Measurements from ENCODE around the gene CCDC78.
A peak's percentile ranks its signal among the peaks of the same experiment; 100 is the strongest.

The CCDC78 gene

GRCh38 chr16:760545-761343 lies 34.5 kb upstream of the CCDC78 start, which contains the start of gene MSLN:
Gene MSLN, plus strand, starts transcription at chr16:760734. Its CDS starts 1,947 bp downstream, at chr16:762681.
- H3K4me1 ChIP-seq (ENCODE audit: insufficient read depth, poor library complexity, severe bottlenecking), result peaks cover 28% of the 10 kb centered on the region
- no peak for TF ChIP-seq CTCF (IDR thresholded peaks at IDR 0.05; ENCODE audit: poor library complexity, severe bottlenecking)
- no peaks in the 10 kb centered on the region for H3K27me3 ChIP-seq (ENCODE audit: insufficient read depth, poor library complexity, severe bottlenecking)
- H3K36me3 ChIP-seq (ENCODE audit: low read depth), result no peaks in the 10 kb centered on the region
- H3K27ac ChIP-seq (ENCODE audit: poor library complexity, severe bottlenecking), result peak within 1 kb of the TSS; percentile 48
- H3K4me3 ChIP-seq (ENCODE audit: severe bottlenecking), result no peak within 1 kb of the TSS
- DNase-seq (ENCODE audit: low spot score) (peak; percentile 88), ATAC-seq (ENCODE audit: low read depth) (peak; percentile 75)
- no peaks in the 10 kb centered on the region for H3K9me3 ChIP-seq (ENCODE audit: severe bottlenecking)

GRCh38 chr16:760065-760464 lies 33.8 kb upstream of the CCDC78 start:
- Histone ChIP-seq H3K4me3 (ENCODE audit: severe bottlenecking) (no peak overlapping the region), H3K27ac (ENCODE audit: poor library complexity, severe bottlenecking) (peak overlapping the region; percentile 48), H3K27me3 (ENCODE audit: insufficient read depth, poor library complexity, severe bottlenecking) (no peaks in the 10 kb centered on the region), H3K36me3 (ENCODE audit: low read depth) (no peaks in the 10 kb centered on the region), H3K9me3 (ENCODE audit: severe bottlenecking) (no peaks in the 10 kb centered on the region), H3K4me1 (ENCODE audit: insufficient read depth, poor library complexity, severe bottlenecking) (peaks cover 28% of the 10 kb centered on the region)
- ATAC-seq (ENCODE audit: low read depth), result peak; percentile 2; the same call in 1 of the 3 replicates
- DNase-seq (ENCODE audit: low spot score), result peak; percentile 74
- TF ChIP-seq CTCF (IDR thresholded peaks at IDR 0.05; ENCODE audit: poor library complexity, severe bottlenecking), result no peak

- Histone ChIP-seq H3K27me3 (ENCODE audit: insufficient read depth, poor library complexity, severe bottlenecking) (no peaks in the 10 kb centered on the region), H3K36me3 (ENCODE audit: low read depth) (no peaks in the 10 kb centered on the region), H3K4me3 (ENCODE audit: severe bottlenecking) (no peak overlapping the region), H3K27ac (ENCODE audit: poor library complexity, severe bottlenecking) (peak overlapping the region; percentile 48), H3K4me1 (ENCODE audit: insufficient read depth, poor library complexity, severe bottlenecking) (peaks cover 34% of the 10 kb centered on the region), H3K9me3 (ENCODE audit: severe bottlenecking) (no peaks in the 10 kb centered on the region)
- peak; percentile 73 for DNase-seq (ENCODE audit: low spot score)
- no peak for TF ChIP-seq CTCF (IDR thresholded peaks at IDR 0.05; ENCODE audit: poor library complexity, severe bottlenecking)
- ATAC-seq (ENCODE audit: low read depth), result peak; percentile 6; the same call in 1 of the 3 replicates
These were observed 33.1 kb upstream of the CCDC78 start for GRCh38 chr16:759110-759910.

DNA sequence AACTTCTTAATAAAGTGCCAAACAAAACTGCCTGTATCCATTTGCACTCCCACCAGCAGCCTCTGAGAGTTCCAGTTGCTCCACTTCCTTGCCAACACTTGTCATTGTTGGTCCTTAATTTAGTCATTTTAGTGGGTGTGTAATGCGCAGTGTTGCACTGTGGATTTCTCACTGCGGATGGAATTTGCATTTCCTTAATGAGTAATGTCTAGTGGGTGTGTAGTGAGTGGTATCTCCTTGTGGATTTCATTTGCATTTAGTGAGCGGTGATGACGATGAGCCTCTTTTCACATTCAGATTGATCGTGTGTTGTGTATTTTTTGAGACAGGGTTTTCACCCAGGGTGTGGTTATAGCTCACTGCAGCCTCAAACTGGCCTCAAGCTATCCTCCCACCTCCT lies 30.2 kb upstream of the CCDC78 start:
- H3K27me3 ChIP-seq (ENCODE audit: insufficient read depth, poor library complexity, severe bottlenecking), result no peaks in the 10 kb centered on the region

More for the DNA sequence above, 30.2 kb upstream of the CCDC78 start:
- Histone ChIP-seq H3K27ac (ENCODE audit: poor library complexity, severe bottlenecking) (no peak overlapping the region), H3K4me1 (ENCODE audit: insufficient read depth, poor library complexity, severe bottlenecking) (peaks cover 33% of the 10 kb centered on the region), H3K9me3 (ENCODE audit: severe bottlenecking) (no peaks in the 10 kb centered on the region), H3K4me3 (ENCODE audit: severe bottlenecking) (no peak overlapping the region), H3K36me3 (ENCODE audit: low read depth) (no peaks in the 10 kb centered on the region)
- no peak for ATAC-seq (ENCODE audit: low read depth)
- no peak for TF ChIP-seq CTCF (IDR thresholded peaks at IDR 0.05; ENCODE audit: poor library complexity, severe bottlenecking)
- DNase-seq (ENCODE audit: low spot score), result no peak

Data from RWPE2 (cell line).